Measurements from ENCODE around the gene KPNA6. TPM values are rescaled to one million over a fixed set of nuclear protein-coding genes. Genes with fewer than 3 reads are reported as not detected.
A peak's percentile ranks its signal among the peaks of the same experiment; 100 is the strongest.

Gene KPNA6
- total RNA-seq, 1 experiment from 2014 or later, result 84.4 TPM

GRCh38 chr1:32216566-32216965 is 108.7 kb downstream of the KPNA6 start:
- BruUV-seq (replicated peaks), result no TSS peak
- H3K27me3 Mint-ChIP-seq (ENCODE audit: unreplicated experiment), result no peaks in the 10 kb centered on the region
- H3K27ac Mint-ChIP-seq (ENCODE audit: unreplicated experiment), result no peak overlapping the region

DNA sequence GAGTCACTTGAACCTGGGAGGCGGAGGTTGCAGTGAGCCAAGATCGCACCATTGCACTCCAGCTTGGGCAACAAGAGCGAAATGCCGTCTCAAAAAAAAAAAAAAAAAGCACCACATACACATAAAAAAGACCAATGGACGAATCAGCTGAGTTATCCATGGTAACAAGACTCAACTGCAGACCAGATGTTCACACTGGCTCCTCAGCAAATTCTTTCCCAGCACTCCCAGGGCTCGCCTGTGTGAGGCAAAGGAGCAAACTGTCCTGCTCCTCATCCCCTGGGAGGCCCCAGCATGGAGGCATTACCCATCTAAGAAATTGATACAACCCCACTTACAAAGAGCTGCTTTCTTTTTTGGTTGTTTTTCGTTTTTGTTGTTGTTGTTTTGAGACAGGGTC is 111.2 kb downstream of the KPNA6 start:
- Mint-ChIP-seq H3K4me1 (ENCODE audit: low read depth, unreplicated experiment) (peaks cover 22% of the 10 kb centered on the region), H3K27ac (ENCODE audit: unreplicated experiment) (no peak overlapping the region), H3K4me3 (ENCODE audit: low read depth, unreplicated experiment) (no peak overlapping the region), H3K9me3 (ENCODE audit: low read depth, unreplicated experiment) (no peaks in the 10 kb centered on the region), H3K36me3 (ENCODE audit: insufficient read depth, unreplicated experiment) (peaks cover 71% of the 10 kb centered on the region), H3K27me3 (ENCODE audit: unreplicated experiment) (no peaks in the 10 kb centered on the region)
- no peak for TF ChIP-seq CTCF (IDR thresholded peaks at IDR 0.05; ENCODE audit: unreplicated experiment)
- intact Hi-C loops (cut with micrococcal nuclease; ENCODE audit: unreplicated experiment), result loop anchor here (5.0 kb wide), 1 partner anchor 193 kb away; no protein-coding TSS in a partner anchor
- no TSS peak for BruUV-seq (replicated peaks)
- CTCF ChIA-PET, result no interaction called here
- no peak for DNase-seq

More at GRCh38 chr1:32216566-32216965, 108.7 kb downstream of the KPNA6 start:
- Mint-ChIP-seq H3K36me3 (ENCODE audit: insufficient read depth, unreplicated experiment) (peaks cover 66% of the 10 kb centered on the region), H3K9me3 (ENCODE audit: low read depth, unreplicated experiment) (no peaks in the 10 kb centered on the region), H3K4me3 (ENCODE audit: low read depth, unreplicated experiment) (no peak overlapping the region), H3K4me1 (ENCODE audit: low read depth, unreplicated experiment) (peaks cover 12% of the 10 kb centered on the region)
- intact Hi-C loops (cut with micrococcal nuclease; ENCODE audit: unreplicated experiment), result loop anchor here (5.0 kb wide), 1 partner anchor 196 kb away; no protein-coding TSS in a partner anchor
- no peak for DNase-seq
- CTCF ChIA-PET, result interaction anchor here (1.5 to 2.4 kb wide), 3 partner anchors 100 to 178 kb away, joined by 4 to 13 read pairs (median 12); partner anchors contain the start of gene BSDC1
- no peak for TF ChIP-seq CTCF (IDR thresholded peaks at IDR 0.05; ENCODE audit: unreplicated experiment)

GRCh38 chr1:32220746-32221580 is 113.1 kb downstream of the KPNA6 start:
- H3K36me3 Mint-ChIP-seq (ENCODE audit: insufficient read depth, unreplicated experiment), result peaks cover 70% of the 10 kb centered on the region

DNA sequence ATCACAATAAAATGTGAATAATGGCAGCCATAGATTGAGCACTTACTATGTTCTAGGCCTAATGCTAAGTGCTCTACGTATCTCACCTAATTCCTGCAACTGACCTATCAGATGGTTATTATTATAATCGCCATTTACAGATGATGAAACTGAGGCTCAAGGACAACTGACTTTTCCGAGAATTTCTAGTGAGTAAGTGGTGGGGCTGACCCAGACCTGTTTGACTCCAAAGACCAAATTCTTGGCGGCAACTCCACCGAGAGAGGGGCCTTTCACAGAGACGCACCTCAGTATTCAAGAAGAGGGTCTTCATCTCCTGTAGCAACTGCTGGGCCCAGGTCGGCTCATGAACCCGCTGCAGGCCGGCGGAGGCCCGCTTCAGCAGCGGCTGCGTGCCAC is 113.7 kb downstream of the KPNA6 start:
- no peaks in the 10 kb centered on the region for H3K9me3 Mint-ChIP-seq (ENCODE audit: low read depth, unreplicated experiment)

More at GRCh38 chr1:32220746-32221580, 113.1 kb downstream of the KPNA6 start:
- Mint-ChIP-seq H3K27ac (ENCODE audit: unreplicated experiment) (peak overlapping the region; percentile 77), H3K27me3 (ENCODE audit: unreplicated experiment) (no peaks in the 10 kb centered on the region), H3K4me1 (ENCODE audit: low read depth, unreplicated experiment) (peaks cover 24% of the 10 kb centered on the region), H3K9me3 (ENCODE audit: low read depth, unreplicated experiment) (no peaks in the 10 kb centered on the region), H3K4me3 (ENCODE audit: low read depth, unreplicated experiment) (peak overlapping the region; percentile 85)
- intact Hi-C loops (cut with micrococcal nuclease; ENCODE audit: unreplicated experiment), result no loop called here
- BruUV-seq (replicated peaks), result no TSS peak
- CTCF ChIA-PET, result no interaction called here
- no peak for DNase-seq
- no peak for TF ChIP-seq CTCF (IDR thresholded peaks at IDR 0.05; ENCODE audit: unreplicated experiment)

More for the DNA sequence above, 113.7 kb downstream of the KPNA6 start:
- Mint-ChIP-seq H3K4me3 (ENCODE audit: low read depth, unreplicated experiment) (peak overlapping the region; percentile 85), H3K4me1 (ENCODE audit: low read depth, unreplicated experiment) (peaks cover 24% of the 10 kb centered on the region), H3K27ac (ENCODE audit: unreplicated experiment) (peak overlapping the region; percentile 77), H3K27me3 (ENCODE audit: unreplicated experiment) (no peaks in the 10 kb centered on the region), H3K36me3 (ENCODE audit: insufficient read depth, unreplicated experiment) (peaks cover 70% of the 10 kb centered on the region)
- intact Hi-C loops (cut with micrococcal nuclease; ENCODE audit: unreplicated experiment), result no loop called here
- CTCF ChIA-PET, result no interaction called here
- no peak for DNase-seq
- TSS peak; percentile 37 for BruUV-seq (replicated peaks)
- no peak for TF ChIP-seq CTCF (IDR thresholded peaks at IDR 0.05; ENCODE audit: unreplicated experiment)
